GM18498 (cell line): ENCODE measurements around the gene MATN4.

Experiments
- ATAC-seq: cut with Tn5 transposase; IDR thresholded peaks from one replicate; pipeline ENCODE4 v1.9.1; 2021; ENCODE audit warnings: mild to moderate bottlenecking, moderate library complexity; ENCODE audit not compliant: unreplicated experiment

Gene MATN4

DNA sequence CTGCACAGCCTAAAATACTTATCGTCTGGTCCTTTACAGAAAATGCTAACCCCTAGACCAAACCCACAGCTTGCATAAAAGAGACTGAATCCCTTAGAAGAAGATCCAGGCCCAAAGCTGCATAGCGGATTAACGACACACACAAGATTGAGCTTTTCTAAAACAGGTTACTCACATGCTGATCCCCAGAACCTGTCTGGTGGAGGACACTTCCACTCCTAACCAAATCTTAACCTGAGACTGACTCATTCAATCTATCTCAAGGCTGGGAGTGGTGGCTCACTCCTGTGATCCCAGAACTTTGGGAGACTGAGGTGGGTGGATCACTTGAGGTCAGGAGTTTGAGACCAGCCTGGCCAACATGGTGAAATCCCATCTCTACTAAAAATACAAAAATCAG lies 50.9 kb downstream of the MATN4 start:
- ATAC-seq: no peak

- no peak for ATAC-seq
Measured at GRCh38 chr20:45254383-45255262, 53.5 kb downstream of the MATN4 start, which contains the start of gene SLPI. Gene SLPI, minus strand, starts transcription at chr20:45254564. Its CDS starts 21 bp downstream, at chr20:45254543.

DNA sequence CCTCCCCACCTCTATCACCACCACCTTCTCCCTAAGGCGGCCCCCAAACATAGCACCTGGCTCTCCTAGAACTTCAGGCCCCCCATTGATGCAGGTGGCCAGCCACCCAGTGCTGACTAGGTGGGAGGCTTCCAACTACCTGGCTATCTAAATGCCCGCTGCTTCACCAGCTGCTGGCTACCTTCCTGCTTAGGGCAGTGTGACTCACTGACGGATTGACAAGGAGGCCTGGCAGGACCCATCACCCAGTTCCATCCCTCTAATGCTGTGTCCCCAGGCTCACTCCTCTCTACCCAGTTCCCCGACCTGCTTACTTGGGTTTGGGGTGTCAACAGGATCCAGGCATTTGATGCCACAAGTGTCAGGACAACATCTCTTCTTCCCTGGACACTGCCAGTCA lies 54.8 kb downstream of the MATN4 start:
- no peak for ATAC-seq

GRCh38 chr20:45251884-45252560 lies 56.1 kb downstream of the MATN4 start:
- ATAC-seq: no peak

- ATAC-seq: no peak
Measured at GRCh38 chr20:45248609-45249008, 59.5 kb downstream of the MATN4 start.

DNA sequence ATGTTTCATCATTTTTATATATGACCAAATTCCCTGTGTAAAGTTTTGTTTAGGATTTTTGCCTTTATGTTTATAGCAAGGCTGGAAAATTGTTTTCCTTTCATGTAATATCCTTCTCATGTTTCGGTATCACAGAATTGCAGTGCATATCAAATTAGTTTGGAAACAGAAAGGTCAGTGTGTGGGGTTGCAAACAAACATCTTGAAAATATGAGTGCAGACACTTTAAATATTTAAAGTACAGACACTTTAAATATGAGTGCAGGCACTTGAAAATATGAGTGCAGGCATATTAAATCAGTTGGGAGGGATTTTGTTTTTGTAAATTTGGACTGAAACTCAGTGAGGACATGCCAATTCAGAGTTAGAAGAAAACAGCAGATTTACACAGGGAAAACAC lies 60.2 kb downstream of the MATN4 start:
- no peak for ATAC-seq

DNA sequence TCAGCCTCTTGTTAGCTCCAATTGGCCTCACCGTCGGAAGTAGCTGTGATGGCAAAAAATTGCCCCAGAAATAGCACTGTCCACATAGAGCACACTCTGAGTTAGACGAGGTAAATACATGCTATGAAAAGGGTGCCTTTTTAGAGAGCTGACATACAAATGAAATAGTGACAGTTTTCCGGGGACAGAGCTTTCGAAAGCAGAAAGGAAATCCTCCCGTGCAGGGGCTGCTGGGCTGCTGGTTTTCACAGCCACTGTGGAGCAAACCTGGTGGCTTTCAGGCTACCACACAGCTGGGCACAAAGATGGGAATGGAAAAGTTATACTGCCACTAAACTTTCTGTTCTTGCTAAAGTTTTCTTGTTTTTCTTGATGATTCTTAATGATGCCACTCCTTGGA lies 62.0 kb downstream of the MATN4 start:
- no peak for ATAC-seq
